Peyer's patch (tissue), 4 donors: ENCODE measurements around the gene MLYCD.

Experiments used
- CTCF ChIP-seq, 6 experiments: fragments of 450-650 bp in 4 of 6; fragments of 200-600 bp in 2 of 6; sonication (generic) in 1 of 6; IDR thresholded peaks; one replicate each; pipeline ENCODE4 v1.5.1; 2017 to 2019; ENCODE audit warnings: antibody characterized with exemption in 6 of 6, mild to moderate bottlenecking in 3 of 6, moderate library complexity in 1 of 6
- POLR2A ChIP-seq, 2 donors: fragments of 450-650 bp; IDR thresholded peaks; one replicate each; pipeline ENCODE4 v1.5.1; 2017; ENCODE audit warnings: antibody characterized with exemption in 2 of 2, mild to moderate bottlenecking in 2 of 2, moderate library complexity in 2 of 2

- TF ChIP-seq POLR2A (IDR thresholded peaks at IDR 0.05) (no peak), CTCF (IDR thresholded peaks at IDR 0.05) (no peak)
Observed at GRCh38 chr16:83970430-83970815, 71.5 kb downstream of the MLYCD start.
